Measurements from ENCODE around the gene FAAP20. TPM values are rescaled to one million over a fixed set of nuclear protein-coding genes. Genes with fewer than 3 reads are reported as not detected.

Gene FAAP20
- total RNA-seq, 1 donor from 2014 or later = 11.3 TPM

DNA sequence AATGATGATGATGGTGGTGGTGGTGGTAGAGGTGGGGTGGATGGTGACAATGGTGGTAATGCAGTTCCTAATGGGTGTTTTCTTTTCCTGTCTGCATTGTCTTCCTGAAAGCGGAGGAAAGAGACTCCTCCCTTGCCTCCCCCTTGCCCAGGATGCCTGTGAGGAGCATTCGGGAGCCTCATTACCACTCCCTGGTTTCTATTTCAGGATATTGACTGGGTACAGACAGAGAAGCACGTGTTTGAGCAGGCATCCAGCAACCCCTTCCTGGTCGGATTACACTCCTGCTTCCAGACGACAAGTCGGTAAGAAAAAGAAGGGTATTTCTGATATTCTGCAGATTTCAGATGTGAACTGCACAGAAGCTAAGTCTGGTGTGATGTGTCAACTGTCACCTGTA, 38.8 kb downstream of the FAAP20 start:
- H3K9ac ChIP-seq = no peak overlapping the region
- no peaks in the 10 kb centered on the region for H3K79me2 ChIP-seq (ENCODE audit: low read depth)
- Mint-ChIP-seq H3K36me3 (peaks cover 8% of the 10 kb centered on the region), H3K4me1 (peaks cover 7% of the 10 kb centered on the region), H3K9me3 (peaks cover 3% of the 10 kb centered on the region), H3K4me3 (no peak overlapping the region), H3K27ac (no peak overlapping the region), H3K27me3 (ENCODE audit: insufficient read depth, low read depth) (peaks cover 2% of the 10 kb centered on the region)
- H4K20me1 ChIP-seq (ENCODE audit: low read depth) = no peaks in the 10 kb centered on the region
- H2AFZ ChIP-seq (replicated peaks) = no peak overlapping the region
- no peak overlapping the region for H3K4me2 ChIP-seq
- no peaks in the 10 kb centered on the region for H3K9me3 ChIP-seq (ENCODE audit: low read depth)
- H3K27me3 ChIP-seq = no peaks in the 10 kb centered on the region
- DNase-seq (ENCODE audit: low spot score) = no peak
- TF ChIP-seq EZH2phosphoT487 (IDR thresholded peaks at IDR 0.05) = no peak
- TF ChIP-seq EZH2 (IDR thresholded peaks at IDR 0.05) = no peak
- TF ChIP-seq, protein P1, sequence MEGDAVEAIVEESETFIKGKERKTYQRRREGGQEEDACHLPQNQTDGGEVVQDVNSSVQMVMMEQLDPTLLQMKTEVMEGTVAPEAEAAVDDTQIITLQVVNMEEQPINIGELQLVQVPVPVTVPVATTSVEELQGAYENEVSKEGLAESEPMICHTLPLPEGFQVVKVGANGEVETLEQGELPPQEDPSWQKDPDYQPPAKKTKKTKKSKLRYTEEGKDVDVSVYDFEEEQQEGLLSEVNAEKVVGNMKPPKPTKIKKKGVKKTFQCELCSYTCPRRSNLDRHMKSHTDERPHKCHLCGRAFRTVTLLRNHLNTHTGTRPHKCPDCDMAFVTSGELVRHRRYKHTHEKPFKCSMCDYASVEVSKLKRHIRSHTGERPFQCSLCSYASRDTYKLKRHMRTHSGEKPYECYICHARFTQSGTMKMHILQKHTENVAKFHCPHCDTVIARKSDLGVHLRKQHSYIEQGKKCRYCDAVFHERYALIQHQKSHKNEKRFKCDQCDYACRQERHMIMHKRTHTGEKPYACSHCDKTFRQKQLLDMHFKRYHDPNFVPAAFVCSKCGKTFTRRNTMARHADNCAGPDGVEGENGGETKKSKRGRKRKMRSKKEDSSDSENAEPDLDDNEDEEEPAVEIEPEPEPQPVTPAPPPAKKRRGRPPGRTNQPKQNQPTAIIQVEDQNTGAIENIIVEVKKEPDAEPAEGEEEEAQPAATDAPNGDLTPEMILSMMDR (IDR thresholded peaks at IDR 0.05) = no peak
- H3K27ac ChIP-seq = no peak overlapping the region
- no peaks in the 10 kb centered on the region for H3K36me3 ChIP-seq
- no peaks in the 10 kb centered on the region for H3F3A ChIP-seq (ENCODE audit: low read depth)
- H3K4me3 ChIP-seq = no peak overlapping the region
- H3K4me1 ChIP-seq = no peaks in the 10 kb centered on the region

DNA sequence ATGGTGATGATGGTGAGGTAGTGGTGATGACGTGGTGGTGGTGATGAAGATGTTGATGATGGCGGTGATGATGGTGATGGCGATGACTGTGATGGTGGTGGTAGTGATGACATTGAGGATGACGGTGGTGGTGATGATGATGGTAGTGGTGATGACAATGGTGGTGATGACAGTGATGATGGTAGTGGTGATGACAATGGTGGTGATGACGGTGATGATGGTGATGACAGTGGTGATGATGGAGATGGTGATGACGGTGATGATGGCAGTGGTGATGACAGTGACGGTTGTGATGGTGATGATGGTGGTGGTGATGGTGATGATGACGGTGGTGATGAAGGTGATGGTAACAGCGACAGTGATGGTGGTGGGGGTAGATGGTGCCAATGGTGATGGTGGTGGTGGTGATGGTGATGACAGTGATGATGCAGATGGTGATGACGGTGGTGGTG, 39.4 kb downstream of the FAAP20 start:
- no peak overlapping the region for H2AFZ ChIP-seq (replicated peaks)
- H3K4me2 ChIP-seq = no peak overlapping the region
- H3K4me3 ChIP-seq = no peak overlapping the region
- Mint-ChIP-seq H3K9me3 (peaks cover 3% of the 10 kb centered on the region), H3K27ac (no peak overlapping the region), H3K36me3 (peaks cover 8% of the 10 kb centered on the region), H3K4me3 (peak overlapping the region; percentile 2), H3K27me3 (ENCODE audit: insufficient read depth, low read depth) (peaks cover 2% of the 10 kb centered on the region), H3K4me1 (peaks cover 3% of the 10 kb centered on the region)
- H3K9ac ChIP-seq = no peak overlapping the region
- H3K27ac ChIP-seq = no peak overlapping the region
- H3K79me2 ChIP-seq (ENCODE audit: low read depth) = no peaks in the 10 kb centered on the region
- no peaks in the 10 kb centered on the region for H3K36me3 ChIP-seq
- H3K27me3 ChIP-seq = no peaks in the 10 kb centered on the region
- H3K9me3 ChIP-seq (ENCODE audit: low read depth) = no peaks in the 10 kb centered on the region
- DNase-seq (ENCODE audit: low spot score) = no peak
- H3F3A ChIP-seq (ENCODE audit: low read depth) = no peaks in the 10 kb centered on the region
- TF ChIP-seq, protein P1 (IDR thresholded peaks at IDR 0.05) = no peak
- TF ChIP-seq EZH2phosphoT487 (IDR thresholded peaks at IDR 0.05) (no peak), EZH2 (IDR thresholded peaks at IDR 0.05) (no peak)
- no peaks in the 10 kb centered on the region for H3K4me1 ChIP-seq
- no peaks in the 10 kb centered on the region for H4K20me1 ChIP-seq (ENCODE audit: low read depth)

DNA sequence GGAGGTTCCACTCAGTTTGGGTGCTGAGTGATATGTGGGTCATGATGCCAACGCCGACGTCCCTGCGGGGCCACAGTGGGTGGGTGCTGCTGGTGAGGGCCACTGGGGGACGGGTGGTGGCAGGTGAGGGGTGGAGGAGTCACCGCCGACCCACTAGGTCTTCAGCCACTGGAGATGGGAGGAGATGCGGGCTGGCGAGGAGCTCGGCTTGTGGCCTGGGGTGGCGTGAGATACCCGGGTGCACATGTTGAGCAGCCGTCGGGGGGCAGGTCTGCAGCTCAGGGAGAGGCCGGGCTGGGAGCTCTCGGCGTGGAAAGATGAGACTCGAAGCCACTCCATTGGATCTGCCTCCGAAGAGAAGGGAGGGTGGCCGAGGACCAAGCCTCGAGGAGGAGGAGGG, 40.5 kb downstream of the FAAP20 start:
- Histone ChIP-seq H3K9ac (no peak overlapping the region), H3K9me3 (ENCODE audit: low read depth) (no peaks in the 10 kb centered on the region), H3F3A (ENCODE audit: low read depth) (no peaks in the 10 kb centered on the region), H3K27me3 (no peaks in the 10 kb centered on the region), H2AFZ (replicated peaks) (no peak overlapping the region), H3K4me2 (no peak overlapping the region), H3K79me2 (ENCODE audit: low read depth) (no peaks in the 10 kb centered on the region), H3K4me3 (no peak overlapping the region), H4K20me1 (ENCODE audit: low read depth) (no peaks in the 10 kb centered on the region), H3K36me3 (no peaks in the 10 kb centered on the region), H3K4me1 (no peaks in the 10 kb centered on the region), H3K27ac (no peak overlapping the region)
- Mint-ChIP-seq H3K9me3 (peaks cover 3% of the 10 kb centered on the region), H3K4me1 (no peaks in the 10 kb centered on the region), H3K36me3 (peaks cover 8% of the 10 kb centered on the region), H3K4me3 (no peak overlapping the region), H3K27ac (no peak overlapping the region), H3K27me3 (ENCODE audit: insufficient read depth, low read depth) (peaks cover 2% of the 10 kb centered on the region)
- no peak for TF ChIP-seq EZH2phosphoT487 (IDR thresholded peaks at IDR 0.05)
- no peak for TF ChIP-seq EZH2 (IDR thresholded peaks at IDR 0.05)
- TF ChIP-seq, protein P1 (IDR thresholded peaks at IDR 0.05) = no peak
- no peak for DNase-seq (ENCODE audit: low spot score)
